Gastroesophageal sphincter (tissue), 4 donors: ENCODE results near the gene ZNF69. TPM values are rescaled to one million over a fixed set of nuclear protein-coding genes. Genes with fewer than 3 reads are reported as not detected.

Experiments used
- ATAC-seq: fragments of 150-250 bp; one replicate; pipeline ENCODE4 v1.9.1; 2016; ENCODE audit warnings: mild to moderate bottlenecking, moderate library complexity
- H3K27ac ChIP-seq, 4 donors: fragments of 200-600 bp; sonication (generic) in 3 of 4; 1 replicate in 3 of 4; 2 replicates in 1 of 4; pipeline ENCODE4 v1.5.1; 2016 to 2019
- H3K27me3 ChIP-seq: fragments of 200-600 bp; sonication (generic); one replicate; pipeline ENCODE4 v1.5.1; 2019
- H3K36me3 ChIP-seq, 2 donors: fragments of 200-600 bp; sonication (generic); one replicate each; pipeline ENCODE4 v1.5.1; 2019; ENCODE audit warnings: control low read depth in 1 of 2
- H3K4me1 ChIP-seq, 3 donors: fragments of 200-600 bp; sonication (generic); 1 replicate in 2 of 3; 2 replicates in 1 of 3; pipeline ENCODE4 v1.5.1; 2016 to 2019; ENCODE audit warnings: control low read depth in 2 of 3
- H3K4me3 ChIP-seq, 2 donors: fragments of 200-600 bp; sonication (generic); one replicate each; pipeline ENCODE4 v1.5.1; 2019; ENCODE audit warnings: mild to moderate bottlenecking in 1 of 2, moderate library complexity in 1 of 2
- H3K9me3 ChIP-seq, 3 donors: fragments of 200-600 bp; sonication (generic); one replicate each; pipeline ENCODE4 v1.5.1; 2017 to 2019; ENCODE audit warnings: control low read depth in 2 of 3
- EP300 ChIP-seq: sonication (generic); formaldehyde crosslinking; IDR thresholded peaks from one replicate; pipeline ENCODE4 v1.6.1; 2017; ENCODE audit warnings: antibody characterized with exemption, mild to moderate bottlenecking
- POLR2A ChIP-seq, 2 donors: fragments of 450-650 bp; IDR thresholded peaks; one replicate each; pipeline ENCODE4 v1.6.1; 2017; ENCODE audit warnings: antibody characterized with exemption in 2 of 2, mild to moderate bottlenecking in 2 of 2, moderate library complexity in 1 of 2
- POLR2AphosphoS5 ChIP-seq: sonication (generic); formaldehyde crosslinking; IDR thresholded peaks from one replicate; pipeline ENCODE4 v1.6.1; 2017; ENCODE audit warnings: antibody characterized with exemption
- WGBS, 2 donors: methylation state at CpG; one replicate each; pipeline ENCODE4 v1.1.5; 2018; ENCODE audit warnings: low coverage in 1 of 2; 5-methylcytosine and 5-hydroxymethylcytosine counted together
- total RNA-seq, 4 donors: library from RNA; depleted of rRNA; stranded (reverse); fragments of >200 nt; gene quantifications; one replicate each; pipeline ENCODE4 v1.1.0, GENCODE V29; 2016
- TF ChIP-seq, protein P1 (sequence below), 4 experiments: fragments of 200-600 bp in 2 of 4; fragments of 450-650 bp in 2 of 4; sonication (generic) in 1 of 4; IDR thresholded peaks; one replicate each; pipeline ENCODE4 v1.5.1; 2017 to 2019; ENCODE audit warnings: antibody characterized with exemption in 4 of 4, mild to moderate bottlenecking in 2 of 4, moderate library complexity in 2 of 4

Gene ZNF69
- total RNA-seq, 4 donors from 2014 or later: 3.5 to 13.6 (median 9.1) TPM

DNA sequence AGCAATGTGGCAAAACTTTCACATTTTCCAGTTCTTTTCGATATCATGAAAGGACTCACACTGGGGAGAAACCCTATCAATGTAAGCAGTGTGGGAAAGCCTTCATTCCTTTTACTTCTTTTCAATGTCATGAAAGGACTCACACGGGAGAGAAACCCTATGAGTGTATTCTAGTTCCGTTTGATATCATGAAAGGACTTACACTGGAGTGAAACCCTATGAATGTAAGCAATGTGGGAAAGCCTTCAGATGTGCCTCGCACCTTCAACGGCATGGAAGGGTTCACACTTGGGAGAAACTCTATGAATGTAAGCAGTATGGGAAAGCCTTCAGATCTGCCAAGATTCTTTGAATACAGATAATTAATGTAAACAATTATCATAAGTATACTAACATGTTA, 62.7 kb downstream of the ZNF69 start:
- Histone ChIP-seq H3K27me3 (no peaks in the 10 kb centered on the region), H3K9me3 (peaks cover 13 to 83% (median 14%) of the 10 kb centered on the region in 3 donors), H3K27ac (no peak overlapping the region), H3K4me1 (no peaks in the 10 kb centered on the region), H3K36me3 (peaks cover 21 to 66% of the 10 kb centered on the region in 2 donors), H3K4me3 (no peak overlapping the region)
- WGBS, 2 donors: 92 to 97% methylated on average over 4 to 5 of the region's 5 CpGs
- TF ChIP-seq POLR2A (IDR thresholded peaks at IDR 0.05) (no peak), EP300 (no peak), POLR2AphosphoS5 (no peak)
- TF ChIP-seq, protein P1, sequence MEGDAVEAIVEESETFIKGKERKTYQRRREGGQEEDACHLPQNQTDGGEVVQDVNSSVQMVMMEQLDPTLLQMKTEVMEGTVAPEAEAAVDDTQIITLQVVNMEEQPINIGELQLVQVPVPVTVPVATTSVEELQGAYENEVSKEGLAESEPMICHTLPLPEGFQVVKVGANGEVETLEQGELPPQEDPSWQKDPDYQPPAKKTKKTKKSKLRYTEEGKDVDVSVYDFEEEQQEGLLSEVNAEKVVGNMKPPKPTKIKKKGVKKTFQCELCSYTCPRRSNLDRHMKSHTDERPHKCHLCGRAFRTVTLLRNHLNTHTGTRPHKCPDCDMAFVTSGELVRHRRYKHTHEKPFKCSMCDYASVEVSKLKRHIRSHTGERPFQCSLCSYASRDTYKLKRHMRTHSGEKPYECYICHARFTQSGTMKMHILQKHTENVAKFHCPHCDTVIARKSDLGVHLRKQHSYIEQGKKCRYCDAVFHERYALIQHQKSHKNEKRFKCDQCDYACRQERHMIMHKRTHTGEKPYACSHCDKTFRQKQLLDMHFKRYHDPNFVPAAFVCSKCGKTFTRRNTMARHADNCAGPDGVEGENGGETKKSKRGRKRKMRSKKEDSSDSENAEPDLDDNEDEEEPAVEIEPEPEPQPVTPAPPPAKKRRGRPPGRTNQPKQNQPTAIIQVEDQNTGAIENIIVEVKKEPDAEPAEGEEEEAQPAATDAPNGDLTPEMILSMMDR (IDR thresholded peaks at IDR 0.05): no peak
- ATAC-seq: no peak

Other genes starting within 250 kb of the ZNF69 start
- 10 to 100 TPM in 1 of 4 donors, 1 to 10 TPM in 3; 6.7 to 11.4 (median 8.7) TPM for gene ZNF823, start 148.8 kb upstream of the ZNF69 start, total RNA-seq
- gene ZNF441, start 120.8 kb upstream of the ZNF69 start, total RNA-seq: 10 to 100 TPM in 1 of 4 donors, 1 to 10 TPM in 3; 4.5 to 10.7 (median 7.7) TPM
- 1 to 10 TPM; 1.8 to 3.7 (median 3.1) TPM for gene ZNF491, start 89.3 kb upstream of the ZNF69 start, total RNA-seq
- gene ZNF440, start 73.5 kb upstream of the ZNF69 start, total RNA-seq: 10 to 100 TPM in 1 of 4 donors, 1 to 10 TPM in 3; 4.8 to 13.2 (median 9.7) TPM
- gene ZNF439, start 39.1 kb upstream of the ZNF69 start, total RNA-seq: 10 to 100 TPM in 2 of 4 donors, 1 to 10 TPM in 2; 6.5 to 18.1 (median 8.5) TPM
- 10 to 100 TPM in 3 of 4 donors, 1 to 10 TPM in 1; 7.1 to 19.6 (median 11.4) TPM for gene ZNF700, start 37.3 kb downstream of the ZNF69 start, total RNA-seq
- gene ZNF763, start 77.3 kb downstream of the ZNF69 start, total RNA-seq: 1 to 10 TPM; 4.5 to 8.1 (median 5.1) TPM
- 10 to 100 TPM in 1 of 4 donors, 1 to 10 TPM in 3; 5.4 to 12.8 (median 6.5) TPM for gene ZNF433, start 147.9 kb downstream of the ZNF69 start, total RNA-seq
- gene ZNF878, start 165.2 kb downstream of the ZNF69 start, total RNA-seq: under 1 TPM in 1 of 4 donors, not detected in 3; 0.27 TPM
- gene ZNF844, start 176.9 kb downstream of the ZNF69 start, total RNA-seq: 10 to 100 TPM in 2 of 4 donors, 1 to 10 TPM in 2; 8.0 to 19.0 (median 9.9) TPM